ENCODE data around the gene CAPNS1. TPM values are rescaled to one million over a fixed set of nuclear protein-coding genes. Genes with fewer than 3 reads are reported as not detected.
"Not testable (repeated sequence)": the region's sequence is repeated elsewhere in the genome, so short reads cannot be mapped to it uniquely, and the experiment has no call there.

Gene CAPNS1
- total RNA-seq, 1 experiment from 2014 or later: 506 TPM

GRCh38 chr19:36113894-36114720, 25.8 kb upstream of the CAPNS1 start:
- DNase-seq (ENCODE audit: low read depth): peak; percentile 75

DNA sequence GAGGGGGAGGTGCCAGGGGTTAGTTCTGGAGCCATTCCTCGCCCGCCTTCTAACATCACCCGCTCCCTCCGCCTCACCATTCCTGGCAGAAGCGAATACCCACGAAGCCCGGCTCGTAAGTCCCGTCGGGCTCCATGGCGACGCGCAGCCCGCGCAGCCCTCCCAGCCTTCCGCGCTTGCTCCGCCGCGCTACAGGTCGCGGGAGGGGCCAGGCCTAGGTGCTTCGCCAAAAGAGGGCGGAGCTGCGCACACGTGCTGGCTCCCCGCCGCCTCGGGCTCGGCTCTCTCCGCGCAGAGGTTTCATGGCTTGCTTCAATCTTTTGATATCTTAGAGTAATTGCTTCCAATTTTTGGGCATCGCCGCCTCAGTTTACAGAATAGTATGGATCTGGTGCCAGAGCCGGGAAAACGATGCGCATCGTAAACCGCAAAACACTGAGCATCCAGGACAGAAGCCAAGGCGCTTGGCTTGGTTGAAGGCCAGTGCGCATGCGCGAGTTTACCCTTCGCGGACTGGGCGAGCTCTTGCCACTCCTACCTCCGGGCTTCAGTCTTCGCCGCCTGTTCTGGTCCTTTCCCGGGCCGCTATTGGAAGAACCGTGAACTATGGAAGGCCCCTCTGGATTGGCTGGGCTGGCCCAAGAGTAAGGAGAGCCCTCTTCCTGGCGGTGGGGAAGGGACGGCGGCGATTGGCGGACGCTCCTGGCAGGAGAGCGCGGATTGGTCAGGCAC, 25.0 kb upstream of the CAPNS1 start, which contains the start of gene POLR2I:
Gene POLR2I (minus strand): TSS at position 155 of the 732 bp plus-strand sequence. CDS start 19 bp downstream, at position 136.
- DNase-seq (ENCODE audit: low read depth): peak; percentile 100

- DNase-seq (ENCODE audit: low read depth): peak; percentile 25
Measured at GRCh38 chr19:36115453-36116343, 24.2 kb upstream of the CAPNS1 start, which contains the start of gene TBCB. TSS of gene TBCB (plus strand) at chr19:36115468. CDS start at chr19:36115561, 93 bp downstream.

DNA sequence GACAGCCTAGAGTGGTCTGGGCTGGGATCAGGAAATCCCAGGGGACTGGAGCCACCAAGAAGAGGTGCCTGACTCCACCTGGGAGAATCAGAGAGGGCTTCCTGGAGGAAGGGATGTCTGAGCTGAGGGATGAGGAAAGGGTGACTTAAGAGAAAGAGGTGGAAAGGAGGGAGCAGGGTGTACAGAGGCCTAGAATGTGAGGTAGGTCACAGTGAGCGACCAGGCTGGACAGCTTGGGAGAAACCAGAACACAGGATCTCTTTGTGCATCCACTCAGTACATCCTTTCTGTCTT, 23.6 kb upstream of the CAPNS1 start:
- DNase-seq (ENCODE audit: low read depth): no peak

GRCh38 chr19:36120092-36120983, 19.5 kb upstream of the CAPNS1 start:
- no peak for DNase-seq (ENCODE audit: low read depth)

GRCh38 chr19:36120984-36121358, 18.9 kb upstream of the CAPNS1 start:
- no peak for DNase-seq (ENCODE audit: low read depth)

- DNase-seq (ENCODE audit: low read depth): no peak
Measured at GRCh38 chr19:36121486-36122124, 18.3 kb upstream of the CAPNS1 start.

DNA sequence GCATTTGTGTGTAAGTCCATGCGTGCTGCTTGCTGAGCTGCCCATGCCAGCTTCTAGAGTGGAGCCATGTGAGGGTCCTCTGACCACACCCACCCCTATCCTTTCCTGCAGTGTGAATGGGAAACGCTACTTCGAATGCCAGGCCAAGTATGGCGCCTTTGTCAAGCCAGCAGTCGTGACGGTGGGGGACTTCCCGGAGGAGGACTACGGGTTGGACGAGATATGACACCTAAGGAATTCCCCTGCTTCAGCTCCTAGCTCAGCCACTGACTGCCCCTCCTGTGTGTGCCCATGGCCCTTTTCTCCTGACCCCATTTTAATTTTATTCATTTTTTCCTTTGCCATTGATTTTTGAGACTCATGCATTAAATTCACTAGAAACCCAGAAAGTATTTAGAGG, 14.3 kb upstream of the CAPNS1 start:
- no peak for DNase-seq (ENCODE audit: low read depth)

GRCh38 chr19:36128392-36128736, 11.5 kb upstream of the CAPNS1 start:
- DNase-seq (ENCODE audit: low read depth): no peak

DNA sequence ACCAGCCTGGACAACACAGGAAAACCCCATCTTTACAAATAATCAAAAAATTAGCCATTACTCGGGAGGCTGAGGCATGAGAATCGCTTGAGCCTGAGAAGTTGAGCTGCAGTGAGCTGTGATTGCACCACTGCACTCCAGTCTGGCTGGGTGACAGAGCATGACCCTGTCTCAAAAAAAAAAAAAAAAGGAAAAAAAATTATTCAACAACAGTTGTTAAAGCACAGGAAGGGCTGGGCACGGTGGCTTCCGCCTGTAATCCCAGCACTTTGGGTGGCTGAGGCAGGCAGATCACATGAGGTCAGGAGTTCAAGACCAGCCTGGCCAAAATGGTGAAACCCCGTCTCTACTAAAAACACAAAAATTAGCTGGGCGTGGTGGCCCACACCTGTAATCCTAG, 8.6 kb upstream of the CAPNS1 start:
- DNase-seq (ENCODE audit: low read depth): not testable (repeated sequence)

DNA sequence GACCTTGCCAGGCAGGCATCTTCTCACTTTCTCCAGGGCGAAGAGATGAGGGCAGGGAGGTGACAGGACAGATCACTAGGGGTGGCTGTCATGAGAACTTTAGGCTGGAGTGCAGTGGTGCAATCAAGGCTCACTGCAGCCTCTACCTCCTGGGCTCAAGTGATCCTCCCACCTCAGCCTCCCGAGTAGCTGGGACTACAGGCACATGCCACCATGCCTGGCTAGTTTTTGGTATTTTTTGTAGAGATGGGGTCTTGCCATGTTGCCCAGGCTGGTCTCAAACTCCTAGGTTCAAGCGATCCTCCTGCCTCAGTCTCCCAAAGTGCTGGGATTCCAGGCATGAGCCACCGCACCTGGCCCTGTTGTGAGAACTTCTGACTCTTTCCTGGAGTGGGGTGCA, 5.0 kb upstream of the CAPNS1 start:
- not testable (repeated sequence) for DNase-seq (ENCODE audit: low read depth)

DNA sequence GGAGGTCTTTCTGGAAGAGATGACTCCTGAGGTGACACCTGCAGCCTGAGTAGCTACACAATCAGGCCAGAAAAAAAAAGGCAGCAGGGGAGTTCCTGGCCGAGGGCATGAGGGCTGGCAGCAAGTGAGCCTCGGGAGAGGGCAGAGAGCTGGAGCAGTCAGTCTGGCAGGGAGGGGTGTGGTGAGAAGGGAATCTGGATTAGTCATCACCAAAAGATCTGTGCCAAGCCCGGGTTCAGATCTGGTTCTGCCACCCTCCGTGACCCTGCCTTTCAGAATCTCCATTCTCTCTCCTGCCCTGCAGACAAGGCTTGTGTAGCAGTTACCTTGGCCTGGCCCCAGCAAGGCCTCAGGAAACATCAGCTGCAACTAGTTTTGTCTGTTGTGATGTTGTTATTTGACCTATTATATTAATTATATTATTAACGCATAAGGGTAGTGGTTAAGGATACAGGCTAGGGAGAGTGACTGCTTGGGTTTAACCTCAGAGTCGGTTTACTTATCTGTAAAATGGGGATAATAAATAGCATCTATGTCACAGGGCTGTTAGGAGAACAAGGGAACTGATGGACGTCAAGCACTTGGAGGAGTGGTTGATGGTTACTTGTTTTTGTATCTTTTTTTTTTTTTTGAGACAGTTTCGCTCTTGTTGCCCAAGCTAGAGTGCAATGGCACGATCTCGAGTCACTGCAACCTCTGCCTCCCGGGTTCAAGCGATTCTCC, 2.7 kb upstream of the CAPNS1 start:
- DNase-seq (ENCODE audit: low read depth): peak; percentile 85

- no peak for DNase-seq (ENCODE audit: low read depth)
Measured at GRCh38 chr19:36139120-36139472, 770 bp upstream of the CAPNS1 start.

DNA sequence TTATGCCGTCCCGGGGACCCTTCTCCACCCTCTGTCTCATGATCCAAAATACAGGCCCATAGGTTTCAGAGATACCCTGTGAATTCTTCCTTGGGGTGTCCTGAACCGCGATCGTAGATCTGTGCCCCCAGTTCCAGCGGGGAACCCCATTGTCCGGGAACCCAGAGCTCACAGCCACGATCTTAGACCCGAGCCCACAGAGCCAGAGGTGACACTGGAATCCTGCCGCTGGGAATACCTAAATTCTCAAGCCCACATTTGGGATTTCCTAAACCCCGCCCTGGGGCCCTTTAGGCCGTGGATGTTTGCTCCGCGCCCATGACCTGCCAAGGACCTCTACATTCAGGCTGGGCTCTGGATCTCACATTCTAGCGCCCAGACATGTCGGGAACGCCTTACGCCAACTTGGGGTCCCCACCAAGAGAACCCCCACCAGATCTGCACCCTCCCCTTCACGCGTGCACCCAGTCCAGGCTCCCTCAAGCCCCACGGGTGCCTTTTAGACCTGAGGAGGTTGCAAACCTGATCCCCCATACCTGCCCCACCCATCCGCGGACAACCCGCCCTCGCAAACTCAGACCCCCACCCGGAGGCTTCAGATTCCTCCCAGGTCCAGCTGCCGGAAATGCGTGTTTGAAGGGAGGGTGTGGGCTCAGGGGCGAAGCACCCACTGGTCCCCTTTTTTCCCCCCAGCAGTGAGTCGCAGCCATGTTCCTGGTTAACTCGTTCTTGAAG, 605 bp downstream of the CAPNS1 start:
- DNase-seq (ENCODE audit: low read depth): peak; percentile 19

DNA sequence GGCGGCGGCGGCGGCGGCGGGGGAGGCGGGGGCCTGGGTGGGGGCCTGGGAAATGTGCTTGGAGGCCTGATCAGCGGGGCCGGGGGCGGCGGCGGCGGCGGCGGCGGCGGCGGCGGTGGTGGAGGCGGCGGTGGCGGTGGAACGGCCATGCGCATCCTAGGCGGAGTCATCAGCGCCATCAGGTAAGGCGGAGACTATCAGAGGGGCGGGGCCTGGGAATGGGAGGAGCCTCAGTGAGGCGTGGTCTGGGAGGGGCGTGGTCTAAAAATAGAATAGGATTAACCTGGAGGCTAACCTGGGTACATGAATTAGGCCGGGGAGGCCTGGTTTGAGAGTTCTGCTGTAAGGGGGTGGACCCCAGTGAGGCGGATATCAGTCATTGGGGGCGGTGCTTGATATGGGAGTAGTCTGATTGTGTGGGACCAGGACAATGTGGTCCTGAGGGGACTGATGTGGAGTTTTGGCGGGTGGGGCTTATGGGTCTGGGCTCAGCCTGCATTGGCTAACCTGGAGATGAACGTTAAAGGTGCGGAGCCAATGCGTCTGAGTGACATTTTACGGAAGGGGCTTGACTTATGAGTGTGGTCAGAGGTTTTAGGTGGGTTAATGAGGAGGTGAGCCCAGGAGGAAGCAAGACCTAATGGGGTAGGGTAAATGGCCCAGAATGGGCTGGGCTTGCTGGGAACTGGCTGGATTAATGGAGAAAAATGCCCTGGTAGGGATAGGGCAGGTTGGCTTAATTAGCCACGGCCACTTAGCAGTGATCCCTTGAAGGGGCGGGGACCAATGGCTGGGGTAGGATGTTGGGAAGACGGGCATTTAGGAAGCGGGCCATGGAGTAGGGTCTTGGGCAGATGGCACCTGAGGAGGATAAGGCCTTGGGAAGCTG, 1.4 kb downstream of the CAPNS1 start:
- peak; percentile 79 for DNase-seq (ENCODE audit: low read depth)

- DNase-seq (ENCODE audit: low read depth): no peak
Measured at GRCh38 chr19:36142046-36142445, 2.2 kb downstream of the CAPNS1 start.

GRCh38 chr19:36142496-36142895, 2.6 kb downstream of the CAPNS1 start:
- no peak for DNase-seq (ENCODE audit: low read depth)

DNA sequence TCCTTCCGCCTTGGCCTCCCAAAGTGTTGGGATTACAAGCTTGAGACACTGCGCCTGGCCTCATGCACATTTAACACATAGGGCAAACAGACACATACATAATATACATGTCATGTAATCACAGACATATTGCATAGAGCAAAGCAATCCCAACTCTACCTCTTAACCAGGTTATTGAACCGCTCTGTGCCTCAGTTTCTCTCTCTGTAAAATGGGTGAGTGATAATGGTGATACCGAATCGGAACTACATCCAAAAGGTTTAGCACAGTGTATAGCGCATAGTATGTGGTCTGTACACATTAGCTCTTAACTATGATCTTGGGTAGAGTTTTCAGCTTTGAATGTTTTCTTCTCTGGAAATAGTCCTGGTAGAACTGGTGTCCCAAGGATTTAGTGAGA, 4.8 kb downstream of the CAPNS1 start:
- DNase-seq (ENCODE audit: low read depth): no peak
